ENCODE results near the gene MMAA. TPM values are rescaled to one million over a fixed set of nuclear protein-coding genes. Genes with fewer than 3 reads are reported as not detected.
"Not testable (repeated sequence)": the region's sequence is repeated elsewhere in the genome, so short reads cannot be mapped to it uniquely, and the experiment has no call there.

MMAA gene
- total RNA-seq, 4 donors from 2014 or later, result 2.2 to 3.8 (median 2.8) TPM

DNA sequence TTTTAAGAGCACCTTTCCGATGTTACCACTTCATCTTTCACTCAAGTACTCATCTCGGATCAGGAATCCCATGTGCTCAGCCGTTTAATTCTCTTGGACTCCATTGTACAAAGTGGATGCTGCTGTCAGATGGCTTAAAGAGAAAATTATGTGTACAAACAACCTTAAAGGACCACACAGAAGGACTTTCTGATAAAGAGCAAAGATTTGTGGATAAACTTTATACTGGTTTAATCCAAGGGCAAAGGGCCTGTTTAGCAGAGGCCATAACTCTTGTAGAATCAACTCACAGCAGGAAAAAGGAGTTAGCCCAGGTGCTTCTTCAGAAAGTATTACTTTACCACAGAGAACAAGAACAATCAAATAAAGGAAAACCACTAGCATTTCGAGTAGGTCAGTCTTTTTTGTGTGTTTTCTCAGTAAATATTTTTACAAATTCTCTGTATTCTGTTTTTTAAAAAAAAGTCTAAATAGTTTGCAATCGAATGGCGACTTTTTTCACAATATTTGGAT lies 20.1 kb downstream of the MMAA start:
- no peak for DNase-seq (ENCODE audit: low spot score in 2 of 2)
- Histone ChIP-seq H3K4me1 (no peaks in the 10 kb centered on the region), H3K4me3 (no peak overlapping the region), H3K36me3 (peaks cover 0 to 16% (median 0%) of the 10 kb centered on the region in 3 donors), H3K27me3 (no peaks in the 10 kb centered on the region), H3K9me3 (no peaks in the 10 kb centered on the region), H3K27ac (no peak overlapping the region)
- WGBS, 2 donors, result 71 to 83% methylated on average over 6 of the region's 6 CpGs
- TF ChIP-seq, protein P1, sequence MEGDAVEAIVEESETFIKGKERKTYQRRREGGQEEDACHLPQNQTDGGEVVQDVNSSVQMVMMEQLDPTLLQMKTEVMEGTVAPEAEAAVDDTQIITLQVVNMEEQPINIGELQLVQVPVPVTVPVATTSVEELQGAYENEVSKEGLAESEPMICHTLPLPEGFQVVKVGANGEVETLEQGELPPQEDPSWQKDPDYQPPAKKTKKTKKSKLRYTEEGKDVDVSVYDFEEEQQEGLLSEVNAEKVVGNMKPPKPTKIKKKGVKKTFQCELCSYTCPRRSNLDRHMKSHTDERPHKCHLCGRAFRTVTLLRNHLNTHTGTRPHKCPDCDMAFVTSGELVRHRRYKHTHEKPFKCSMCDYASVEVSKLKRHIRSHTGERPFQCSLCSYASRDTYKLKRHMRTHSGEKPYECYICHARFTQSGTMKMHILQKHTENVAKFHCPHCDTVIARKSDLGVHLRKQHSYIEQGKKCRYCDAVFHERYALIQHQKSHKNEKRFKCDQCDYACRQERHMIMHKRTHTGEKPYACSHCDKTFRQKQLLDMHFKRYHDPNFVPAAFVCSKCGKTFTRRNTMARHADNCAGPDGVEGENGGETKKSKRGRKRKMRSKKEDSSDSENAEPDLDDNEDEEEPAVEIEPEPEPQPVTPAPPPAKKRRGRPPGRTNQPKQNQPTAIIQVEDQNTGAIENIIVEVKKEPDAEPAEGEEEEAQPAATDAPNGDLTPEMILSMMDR (IDR thresholded peaks at IDR 0.05), result no peak

DNA sequence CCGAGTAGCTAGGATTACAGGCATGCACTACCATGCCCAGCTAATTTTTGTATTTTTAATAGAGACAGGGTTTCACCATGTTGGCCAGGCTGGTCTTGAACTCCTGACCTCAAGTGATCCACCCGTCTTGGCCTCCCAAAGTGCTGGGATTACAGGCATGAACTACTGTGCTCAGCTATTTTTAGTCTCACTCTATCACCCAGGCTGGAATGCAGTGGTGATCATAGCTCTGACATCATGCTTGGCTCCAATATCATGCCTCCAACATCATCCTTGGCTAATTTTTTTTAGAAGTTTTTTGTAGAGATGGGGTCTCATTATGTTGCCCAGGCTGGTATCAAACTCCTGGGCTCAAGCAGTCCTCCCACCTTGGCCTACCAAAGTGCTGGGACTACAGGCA lies 21.1 kb downstream of the MMAA start:
- peaks cover 0 to 11% (median 0%) of the 10 kb centered on the region in 3 donors for H3K36me3 ChIP-seq
- H3K27me3 ChIP-seq; DNase-seq (ENCODE audit: low spot score in 2 of 2); H3K4me1 ChIP-seq; H3K9me3 ChIP-seq; H3K4me3 ChIP-seq; H3K27ac ChIP-seq: not testable (repeated sequence)
- 47 to 48% methylated on average over 2 of the region's 2 CpGs for WGBS, 2 donors

DNA sequence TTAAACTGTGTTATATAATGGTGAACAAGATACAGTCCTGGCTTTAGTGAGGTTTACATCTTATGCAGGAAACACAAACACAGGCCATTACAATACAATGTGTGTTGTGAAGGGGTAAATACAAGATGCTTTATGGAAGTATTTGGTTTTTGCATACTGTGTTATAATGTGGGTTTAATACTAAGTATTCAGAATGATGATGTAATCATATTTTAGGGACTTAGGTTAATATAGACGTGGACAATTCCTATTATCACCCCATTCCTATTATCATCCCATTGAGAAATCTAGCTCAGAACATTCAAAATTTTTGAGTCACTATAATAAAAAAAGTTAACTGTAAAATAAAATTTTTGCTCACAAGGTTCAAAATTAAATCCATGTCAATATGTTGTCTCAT lies 24.1 kb downstream of the MMAA start:
- no peaks in the 10 kb centered on the region for H3K9me3 ChIP-seq
- no peak overlapping the region for H3K4me3 ChIP-seq
- H3K4me1 ChIP-seq, result no peaks in the 10 kb centered on the region
- TF ChIP-seq, protein P1 (IDR thresholded peaks at IDR 0.05), result no peak
- TF ChIP-seq POLR2A (IDR thresholded peaks at IDR 0.05), result no peak
- no peak for TF ChIP-seq EP300 (IDR thresholded peaks at IDR 0.05)
- no peak for DNase-seq (ENCODE audit: low spot score in 2 of 2)
- no peak overlapping the region for H3K27ac ChIP-seq
- H3K27me3 ChIP-seq, result no peaks in the 10 kb centered on the region
- H3K36me3 ChIP-seq, result peaks cover 0 to 27% (median 0%) of the 10 kb centered on the region in 3 donors
- 76 to 80% methylated on average over 1 of the region's 1 CpG for WGBS, 2 donors

DNA sequence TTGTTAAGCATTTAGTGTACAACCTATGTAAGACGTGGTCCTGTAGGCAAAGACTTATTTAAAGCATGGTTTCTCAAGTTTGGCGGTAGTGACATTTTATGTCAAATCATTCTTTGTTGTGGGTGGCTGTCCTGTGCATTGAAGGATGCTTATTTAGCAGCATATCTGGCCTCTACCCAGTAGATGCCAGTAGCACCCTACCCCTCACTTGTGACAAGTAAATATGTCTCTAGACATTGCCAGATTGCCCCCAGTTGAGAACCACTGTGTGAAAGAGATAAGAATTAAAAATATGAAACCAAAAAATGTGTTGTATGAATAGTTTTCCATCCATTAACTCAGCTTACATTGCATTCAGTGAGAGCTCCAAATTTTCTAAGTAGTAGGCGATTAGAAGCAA lies 25.5 kb downstream of the MMAA start:
- H3K27ac ChIP-seq, result no peak overlapping the region
- DNase-seq (ENCODE audit: low spot score in 2 of 2), result no peak
- H3K9me3 ChIP-seq, result no peaks in the 10 kb centered on the region
- 66 to 67% methylated on average over 3 of the region's 3 CpGs for WGBS, 2 donors
- H3K4me3 ChIP-seq, result no peak overlapping the region
- TF ChIP-seq POLR2A (IDR thresholded peaks at IDR 0.05), result no peak
- TF ChIP-seq, protein P1 (IDR thresholded peaks at IDR 0.05), result no peak
- H3K4me1 ChIP-seq, result no peaks in the 10 kb centered on the region
- peaks cover 0 to 35% (median 0%) of the 10 kb centered on the region in 3 donors for H3K36me3 ChIP-seq
- H3K27me3 ChIP-seq, result no peaks in the 10 kb centered on the region

DNA sequence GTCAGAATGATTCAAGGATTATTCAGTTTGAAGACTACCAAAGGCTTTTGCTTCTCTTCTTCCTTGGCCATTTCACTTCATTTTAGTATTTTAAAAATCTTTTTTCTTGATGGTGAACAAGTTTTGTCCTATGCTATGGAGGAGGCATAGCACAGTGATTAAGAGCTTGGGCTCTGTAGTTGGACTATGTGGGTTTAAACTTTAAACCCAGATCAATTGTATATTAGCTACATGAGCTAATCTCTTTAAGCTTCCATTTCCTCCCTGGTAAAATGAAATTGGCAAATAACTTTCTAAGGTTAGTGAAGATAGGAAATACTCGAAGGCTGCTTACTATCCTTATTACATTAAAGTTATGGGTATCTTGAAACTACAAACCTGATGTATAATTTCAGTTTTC lies 37.0 kb downstream of the MMAA start:
- no peak for DNase-seq (ENCODE audit: low spot score in 2 of 2)
- Histone ChIP-seq H3K9me3 (peaks cover 0 to 12% (median 0%) of the 10 kb centered on the region in 4 donors), H3K4me1 (no peaks in the 10 kb centered on the region), H3K36me3 (peaks cover 0 to 85% (median 16%) of the 10 kb centered on the region in 3 donors), H3K27ac (no peak overlapping the region), H3K4me3 (no peak overlapping the region), H3K27me3 (no peaks in the 10 kb centered on the region)
- TF ChIP-seq EP300 (IDR thresholded peaks at IDR 0.05) (no peak), POLR2A (IDR thresholded peaks at IDR 0.05) (no peak)
- TF ChIP-seq, protein P1 (IDR thresholded peaks at IDR 0.05), result no peak
- WGBS, 2 donors, result 96 to 98% methylated on average over 1 of the region's 1 CpG

DNA sequence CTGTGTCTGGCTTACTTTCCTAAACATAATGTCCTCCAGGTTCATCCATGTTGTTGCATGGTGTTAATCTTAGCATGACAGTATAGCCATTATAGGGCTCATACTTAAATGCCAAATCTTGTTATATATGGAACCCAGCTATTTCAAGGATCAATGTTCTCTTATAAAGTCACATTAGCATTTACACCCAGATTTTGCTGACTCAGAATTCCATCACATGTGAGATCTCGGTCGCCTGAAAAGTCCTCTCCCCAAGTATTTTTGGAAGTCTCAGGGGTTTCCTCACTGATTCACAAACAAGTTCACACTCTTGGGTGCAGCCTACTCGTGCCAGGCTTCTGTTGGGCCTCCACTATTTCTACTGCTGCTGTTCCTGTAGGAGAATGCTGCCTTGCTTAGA lies 40.9 kb downstream of the MMAA start:
- no peaks in the 10 kb centered on the region for H3K27me3 ChIP-seq
- peaks cover 0 to 34% (median 0%) of the 10 kb centered on the region in 4 donors for H3K9me3 ChIP-seq
- no peak for TF ChIP-seq POLR2A (IDR thresholded peaks at IDR 0.05)
- no peak for TF ChIP-seq EP300 (IDR thresholded peaks at IDR 0.05)
- TF ChIP-seq, protein P1 (IDR thresholded peaks at IDR 0.05), result no peak
- no peak overlapping the region for H3K27ac ChIP-seq
- WGBS, 2 donors, result 82 to 93% methylated on average over 3 of the region's 3 CpGs
- no peaks in the 10 kb centered on the region for H3K4me1 ChIP-seq
- no peak overlapping the region for H3K4me3 ChIP-seq
- DNase-seq (ENCODE audit: low spot score in 2 of 2), result no peak
- peaks cover 0 to 66% (median 4%) of the 10 kb centered on the region in 3 donors for H3K36me3 ChIP-seq
